ENCODE results near the gene SPATS2L.

Gene SPATS2L

GRCh38 chr2:200382874-200383273, 76.4 kb downstream of the SPATS2L start:
- no peaks in the 10 kb centered on the region for H3K9me3 ChIP-seq (ENCODE audit: control insufficient read depth, low read length)
- no peak for DNase-seq (ENCODE audit: low read depth)
- H3K9ac ChIP-seq (ENCODE audit: low read length) = no peak overlapping the region
- H3K4me1 ChIP-seq (ENCODE audit: control insufficient read depth, insufficient read depth, low read length) = peaks cover 37% of the 10 kb centered on the region
- no peaks in the 10 kb centered on the region for H3K36me3 ChIP-seq (ENCODE audit: control insufficient read depth, insufficient read depth, low read length, severe bottlenecking)
- no peak overlapping the region for H3K4me3 ChIP-seq (ENCODE audit: low read length)
- H3K27me3 ChIP-seq (replicated peaks; ENCODE audit: control insufficient read depth, insufficient read depth, low read length) = no peaks in the 10 kb centered on the region

- H3K4me1 ChIP-seq (ENCODE audit: control insufficient read depth, insufficient read depth, low read length) = peaks cover 31% of the 10 kb centered on the region
- H3K4me3 ChIP-seq (ENCODE audit: low read length) = peak overlapping the region; percentile 69
- peak; percentile 78 for DNase-seq (ENCODE audit: low read depth)
- no peaks in the 10 kb centered on the region for H3K9me3 ChIP-seq (ENCODE audit: control insufficient read depth, low read length)
- H3K9ac ChIP-seq (ENCODE audit: low read length) = peak overlapping the region; percentile 44
- no peaks in the 10 kb centered on the region for H3K36me3 ChIP-seq (ENCODE audit: control insufficient read depth, insufficient read depth, low read length, severe bottlenecking)
- no peaks in the 10 kb centered on the region for H3K27me3 ChIP-seq (replicated peaks; ENCODE audit: control insufficient read depth, insufficient read depth, low read length)
Measured at GRCh38 chr2:200383380-200384110, 77.1 kb downstream of the SPATS2L start.

- H3K9me3 ChIP-seq (ENCODE audit: control insufficient read depth, low read length) = no peaks in the 10 kb centered on the region
- H3K4me3 ChIP-seq (ENCODE audit: low read length) = no peak overlapping the region
- H3K4me1 ChIP-seq (ENCODE audit: control insufficient read depth, insufficient read depth, low read length) = peaks cover 20% of the 10 kb centered on the region
- no peaks in the 10 kb centered on the region for H3K27me3 ChIP-seq (replicated peaks; ENCODE audit: control insufficient read depth, insufficient read depth, low read length)
- peaks cover 13% of the 10 kb centered on the region for H3K36me3 ChIP-seq (ENCODE audit: control insufficient read depth, insufficient read depth, low read length, severe bottlenecking)
- no peak for DNase-seq (ENCODE audit: low read depth)
- no peak overlapping the region for H3K9ac ChIP-seq (ENCODE audit: low read length)
Measured at GRCh38 chr2:200385063-200385635, 78.7 kb downstream of the SPATS2L start.

- Histone ChIP-seq H3K36me3 (ENCODE audit: control insufficient read depth, insufficient read depth, low read length, severe bottlenecking) (peaks cover 30% of the 10 kb centered on the region), H3K27me3 (replicated peaks; ENCODE audit: control insufficient read depth, insufficient read depth, low read length) (no peaks in the 10 kb centered on the region), H3K9ac (ENCODE audit: low read length) (no peak overlapping the region), H3K4me1 (ENCODE audit: control insufficient read depth, insufficient read depth, low read length) (peaks cover 5% of the 10 kb centered on the region), H3K4me3 (ENCODE audit: low read length) (no peak overlapping the region), H3K9me3 (ENCODE audit: control insufficient read depth, low read length) (no peaks in the 10 kb centered on the region)
- DNase-seq (ENCODE audit: low read depth) = no peak
Measured at GRCh38 chr2:200393191-200393590, 86.7 kb downstream of the SPATS2L start.

- Histone ChIP-seq H3K4me1 (ENCODE audit: control insufficient read depth, insufficient read depth, low read length) (peaks cover 9% of the 10 kb centered on the region), H3K36me3 (ENCODE audit: control insufficient read depth, insufficient read depth, low read length, severe bottlenecking) (peaks cover 27% of the 10 kb centered on the region), H3K9me3 (ENCODE audit: control insufficient read depth, low read length) (no peaks in the 10 kb centered on the region), H3K27me3 (replicated peaks; ENCODE audit: control insufficient read depth, insufficient read depth, low read length) (no peaks in the 10 kb centered on the region), H3K9ac (ENCODE audit: low read length) (no peak overlapping the region), H3K4me3 (ENCODE audit: low read length) (no peak overlapping the region)
- DNase-seq (ENCODE audit: low read depth) = no peak
Measured at GRCh38 chr2:200394045-200394444, 87.6 kb downstream of the SPATS2L start.

- peaks cover 12% of the 10 kb centered on the region for H3K4me1 ChIP-seq (ENCODE audit: control insufficient read depth, insufficient read depth, low read length)
- no peaks in the 10 kb centered on the region for H3K36me3 ChIP-seq (ENCODE audit: control insufficient read depth, insufficient read depth, low read length, severe bottlenecking)
- H3K4me3 ChIP-seq (ENCODE audit: low read length) = no peak overlapping the region
- H3K9me3 ChIP-seq (ENCODE audit: control insufficient read depth, low read length) = no peaks in the 10 kb centered on the region
- H3K9ac ChIP-seq (ENCODE audit: low read length) = no peak overlapping the region
- H3K27me3 ChIP-seq (replicated peaks; ENCODE audit: control insufficient read depth, insufficient read depth, low read length) = no peaks in the 10 kb centered on the region
- DNase-seq (ENCODE audit: low read depth) = peak; percentile 50
Measured at GRCh38 chr2:200396781-200397242, 90.3 kb downstream of the SPATS2L start.

- Histone ChIP-seq H3K4me1 (ENCODE audit: control insufficient read depth, insufficient read depth, low read length) (peaks cover 12% of the 10 kb centered on the region), H3K36me3 (ENCODE audit: control insufficient read depth, insufficient read depth, low read length, severe bottlenecking) (no peaks in the 10 kb centered on the region), H3K9ac (ENCODE audit: low read length) (no peak overlapping the region), H3K27me3 (replicated peaks; ENCODE audit: control insufficient read depth, insufficient read depth, low read length) (no peaks in the 10 kb centered on the region), H3K9me3 (ENCODE audit: control insufficient read depth, low read length) (no peaks in the 10 kb centered on the region), H3K4me3 (ENCODE audit: low read length) (no peak overlapping the region)
- peak; percentile 15 for DNase-seq (ENCODE audit: low read depth)
Measured at GRCh38 chr2:200397785-200398184, 91.3 kb downstream of the SPATS2L start.

- H3K9me3 ChIP-seq (ENCODE audit: control insufficient read depth, low read length) = no peaks in the 10 kb centered on the region
- peaks cover 12% of the 10 kb centered on the region for H3K4me1 ChIP-seq (ENCODE audit: control insufficient read depth, insufficient read depth, low read length)
- H3K9ac ChIP-seq (ENCODE audit: low read length) = no peak overlapping the region
- no peaks in the 10 kb centered on the region for H3K36me3 ChIP-seq (ENCODE audit: control insufficient read depth, insufficient read depth, low read length, severe bottlenecking)
- DNase-seq (ENCODE audit: low read depth) = peak; percentile 43
- no peaks in the 10 kb centered on the region for H3K27me3 ChIP-seq (replicated peaks; ENCODE audit: control insufficient read depth, insufficient read depth, low read length)
- no peak overlapping the region for H3K4me3 ChIP-seq (ENCODE audit: low read length)
Measured at GRCh38 chr2:200399046-200399445, 92.6 kb downstream of the SPATS2L start.

- no peak for DNase-seq (ENCODE audit: low read depth)
- H3K27me3 ChIP-seq (replicated peaks; ENCODE audit: control insufficient read depth, insufficient read depth, low read length) = no peaks in the 10 kb centered on the region
- no peak overlapping the region for H3K9ac ChIP-seq (ENCODE audit: low read length)
- no peaks in the 10 kb centered on the region for H3K36me3 ChIP-seq (ENCODE audit: control insufficient read depth, insufficient read depth, low read length, severe bottlenecking)
- H3K4me1 ChIP-seq (ENCODE audit: control insufficient read depth, insufficient read depth, low read length) = peaks cover 12% of the 10 kb centered on the region
- no peak overlapping the region for H3K4me3 ChIP-seq (ENCODE audit: low read length)
- no peaks in the 10 kb centered on the region for H3K9me3 ChIP-seq (ENCODE audit: control insufficient read depth, low read length)
Measured at GRCh38 chr2:200399636-200400035, 93.1 kb downstream of the SPATS2L start.

- Histone ChIP-seq H3K9me3 (ENCODE audit: control insufficient read depth, low read length) (no peaks in the 10 kb centered on the region), H3K4me3 (ENCODE audit: low read length) (no peak overlapping the region), H3K36me3 (ENCODE audit: control insufficient read depth, insufficient read depth, low read length, severe bottlenecking) (no peaks in the 10 kb centered on the region), H3K4me1 (ENCODE audit: control insufficient read depth, insufficient read depth, low read length) (peaks cover 45% of the 10 kb centered on the region), H3K9ac (ENCODE audit: low read length) (no peak overlapping the region), H3K27me3 (replicated peaks; ENCODE audit: control insufficient read depth, insufficient read depth, low read length) (no peaks in the 10 kb centered on the region)
- DNase-seq (ENCODE audit: low read depth) = no peak
Measured at GRCh38 chr2:200403814-200404213, 97.3 kb downstream of the SPATS2L start.

GRCh38 chr2:200404615-200405014, 98.1 kb downstream of the SPATS2L start:
- peaks cover 41% of the 10 kb centered on the region for H3K4me1 ChIP-seq (ENCODE audit: control insufficient read depth, insufficient read depth, low read length)
- H3K27me3 ChIP-seq (replicated peaks; ENCODE audit: control insufficient read depth, insufficient read depth, low read length) = no peaks in the 10 kb centered on the region
- H3K4me3 ChIP-seq (ENCODE audit: low read length) = no peak overlapping the region
- no peak for DNase-seq (ENCODE audit: low read depth)
- H3K9me3 ChIP-seq (ENCODE audit: control insufficient read depth, low read length) = no peaks in the 10 kb centered on the region
- no peak overlapping the region for H3K9ac ChIP-seq (ENCODE audit: low read length)
- no peaks in the 10 kb centered on the region for H3K36me3 ChIP-seq (ENCODE audit: control insufficient read depth, insufficient read depth, low read length, severe bottlenecking)

Measured in adipocyte (in vitro differentiated cells).